B cell (primary cell): ENCODE measurements around the gene TRIO. TPM values are rescaled to one million over a fixed set of nuclear protein-coding genes. Genes with fewer than 3 reads are reported as not detected.

Experiments
- ATAC-seq: fragments of 200-7000 bp; cut with Tn5 transposase; one replicate; pipeline ENCODE4 v1.10.0; 2021; ENCODE audit warnings: low read depth, mild to moderate bottlenecking, moderate number of reproducible peaks, moderate library complexity
- CTCF ChIA-PET: fragments of 350-600 bp; sonication (Branson Sonifier 250); formaldehyde crosslinking; loops from one replicate; lab custom pipeline; 2021; ENCODE audit warnings: antibody characterized with exemption, inconsistent platforms; lab: Charles Lee
- POLR2A ChIA-PET: fragments of 350-600 bp; sonication (Branson Sonifier 250); formaldehyde crosslinking; loops from one replicate; lab custom pipeline; 2021; ENCODE audit warnings: antibody characterized with exemption; lab: Charles Lee
- DNase-seq: peaks from one replicate; pipeline ENCODE4 v3.0.0; 2013
- H2AFZ ChIP-seq: 2 replicates; pipeline ENCODE4 v1.6.1; 2012; ENCODE audit warnings: mild to moderate bottlenecking, low read depth, low read length; ENCODE audit not compliant: insufficient read depth, poor library complexity, severe bottlenecking
- H3K27ac ChIP-seq, 2 donors: 1 replicate in 1 of 2; 2 replicates in 1 of 2; pipeline ENCODE4 v1.5.1; 2012 to 2013; ENCODE audit warnings: low read length in 2 of 2, mild to moderate bottlenecking in 2 of 2, moderate library complexity in 1 of 2
- H3K27me3 ChIP-seq, 4 experiments: fragments of 200-600 bp in 1 of 4; sonication (generic) in 1 of 4; replicated peaks in 1 of 4; 1 replicate in 2 of 4; 2 replicates in 2 of 4; pipeline versions ENCODE4 v1.6.1 to v1.7.0; 2013 to 2016; ENCODE audit warnings: low read length in 3 of 4, mild to moderate bottlenecking in 2 of 4, mixed read lengths in 1 of 4, moderate library complexity in 1 of 4; ENCODE audit not compliant: insufficient read depth in 4 of 4, control insufficient read depth in 3 of 4; ENCODE audit errors: control extremely low read depth in 1 of 4
- H3K36me3 ChIP-seq, 2 experiments: replicated peaks in 1 of 2; 1 replicate in 1 of 2; 2 replicates in 1 of 2; pipeline versions ENCODE4 v1.6.1 to v1.7.1; 2013; ENCODE audit warnings: low read length in 1 of 2; ENCODE audit not compliant: insufficient read depth in 2 of 2, control insufficient read depth in 1 of 2; ENCODE audit errors: control extremely low read depth in 1 of 2, extremely low read depth in 1 of 2
- H3K4me1 ChIP-seq, 2 donors: fragments of 200-600 bp in 1 of 2; sonication (generic) in 1 of 2; 1 replicate in 1 of 2; 2 replicates in 1 of 2; pipeline versions ENCODE4 v1.5.1 to v1.6.1; 2013 to 2017; ENCODE audit warnings: low read length in 2 of 2; ENCODE audit not compliant: control insufficient read depth in 2 of 2, insufficient read depth in 2 of 2
- H3K4me2 ChIP-seq: replicated peaks from 2 replicates; pipeline ENCODE3; 2012; ENCODE audit warnings: mild to moderate bottlenecking, low read depth, low read length; ENCODE audit not compliant: poor library complexity, severe bottlenecking
- H3K4me3 ChIP-seq, 5 experiments: fragments of 200-600 bp in 1 of 5; sonication (generic) in 1 of 5; 1 replicate in 3 of 5; 2 replicates in 2 of 5; pipeline versions ENCODE4 v1.5.1 to v1.7.0; 2011 to 2016; ENCODE audit warnings: low read length in 4 of 5, mild to moderate bottlenecking in 4 of 5, low read depth in 2 of 5, control low read depth in 1 of 5, moderate library complexity in 1 of 5; ENCODE audit not compliant: insufficient read depth in 1 of 5; ENCODE audit errors: control extremely low read depth in 1 of 5, extremely low read depth in 1 of 5
- H3K79me2 ChIP-seq: fragments of 200-600 bp; sonication (generic); one replicate; pipeline ENCODE4 v1.6.0; 2016; ENCODE audit warnings: low read length; ENCODE audit not compliant: control insufficient read depth, insufficient read depth
- H3K9ac ChIP-seq: fragments of 200-600 bp; sonication (generic); 2 replicates; pipeline ENCODE4 v1.6.1; 2017; ENCODE audit warnings: mild to moderate bottlenecking, low read length, moderate library complexity
- H3K9me3 ChIP-seq, 3 donors: one replicate each; pipeline versions ENCODE4 v1.6.1 to v1.7.1; 2013; ENCODE audit warnings: low read length in 2 of 3; ENCODE audit not compliant: control insufficient read depth in 2 of 3, insufficient read depth in 1 of 3; ENCODE audit errors: control extremely low read depth in 1 of 3
- H4K20me1 ChIP-seq: 2 replicates; pipeline ENCODE4 v1.6.0; 2012; ENCODE audit warnings: mild to moderate bottlenecking, low read length; ENCODE audit not compliant: insufficient read depth, control insufficient read depth, poor library complexity, severe bottlenecking
- H3K27ac Mint-ChIP-seq: one replicate; pipeline ENCODE4 v1.8.0; 2021; ENCODE audit warnings: mixed read lengths
- H3K27me3 Mint-ChIP-seq: one replicate; pipeline ENCODE4 v1.8.0; 2021; ENCODE audit warnings: mixed read lengths
- H3K4me1 Mint-ChIP-seq: one replicate; pipeline ENCODE4 v1.8.0; 2021; ENCODE audit warnings: mixed read lengths
- H3K4me3 Mint-ChIP-seq: one replicate; pipeline ENCODE4 v1.8.0; 2021; ENCODE audit warnings: mixed read lengths
- H3K9me3 Mint-ChIP-seq: one replicate; pipeline ENCODE4 v1.8.0; 2022; ENCODE audit warnings: mixed read lengths; ENCODE audit not compliant: insufficient read depth
- CTCF ChIP-seq: fragments of 200-600 bp; IDR thresholded peaks from one replicate; pipeline ENCODE4 v1.8.0; 2022; ENCODE audit warnings: antibody characterized with exemption, mild to moderate bottlenecking
- EZH2 ChIP-seq: IDR thresholded peaks from 2 replicates; pipeline ENCODE4 v1.6.1; 2012; ENCODE audit warnings: borderline replicate concordance, low read depth, mild to moderate bottlenecking, moderate library complexity, low read length; ENCODE audit not compliant: insufficient read depth, poor library complexity, severe bottlenecking
- WGBS: methylation state at CpG from one replicate; pipeline ENCODE4 v1.1.5; 2013; ENCODE audit warnings: missing lambda C conversion rate; ENCODE audit not compliant: insufficient coverage; 5-methylcytosine and 5-hydroxymethylcytosine counted together
- intact Hi-C: fragments of 100-400 bp; cut with micrococcal nuclease; formaldehyde crosslinking; loops from one replicate; pipeline ENCODE4 v1.10.0; 2022
- polyA plus RNA-seq: library from polyadenylated mRNA; depleted of rRNA; stranded (reverse); fragments of >200 nt; gene quantifications from 2 replicates; pipeline ENCODE4 v1.2.3, GENCODE V29; 2012
- total RNA-seq, 2 donors: library from RNA; stranded (reverse); fragments of 120-200 nt in 1 of 2; gene quantifications; 1 replicate in 1 of 2; 2 replicates in 1 of 2; pipeline versions ENCODE4 v1.2.3 to v1.2.4, GENCODE V29; 2013 to 2022

Gene TRIO
- total and polyA plus RNA-seq, 2 donors (not counting 1 experiment from before 2014, with no cell fraction given) = 90.5 to 479 TPM

DNA sequence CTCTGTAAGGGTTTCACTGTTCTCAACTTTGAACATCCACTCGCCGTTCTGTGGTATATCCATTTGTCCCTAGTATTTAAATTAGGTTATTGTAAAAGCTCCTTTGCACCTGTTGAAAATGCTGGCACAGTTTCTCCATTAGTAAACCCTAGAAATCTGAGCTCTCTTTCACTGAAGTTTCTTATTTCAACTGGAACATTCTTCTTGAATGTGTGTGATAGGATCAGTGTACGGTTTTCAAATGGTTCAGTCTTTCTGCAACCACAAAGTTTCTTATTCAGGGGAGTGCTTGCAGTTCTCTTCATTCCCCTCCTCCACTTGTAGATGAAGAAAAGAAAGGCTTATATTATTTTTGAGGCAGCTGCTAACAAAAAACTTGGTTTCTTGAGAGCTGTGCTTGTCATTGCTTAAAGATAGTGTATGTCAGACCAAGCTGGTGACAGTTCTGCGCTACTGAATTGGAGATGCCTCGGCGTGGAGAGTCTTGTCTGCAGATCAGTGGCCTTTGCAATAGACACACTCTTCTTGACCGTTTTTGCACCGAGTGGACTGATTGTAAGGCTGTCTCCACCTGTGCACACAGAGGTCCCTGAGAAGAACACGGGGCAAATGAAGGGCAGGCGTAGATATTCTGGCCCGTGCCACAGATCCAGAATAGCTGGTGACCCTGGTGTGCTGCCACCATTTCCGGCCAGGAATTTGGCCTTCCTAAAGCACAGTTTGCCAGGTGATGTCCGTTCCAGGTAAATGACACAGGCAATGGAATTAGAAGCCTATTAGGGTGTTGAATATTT is 102.2 kb downstream of the TRIO start:
- peaks cover 75% of the 10 kb centered on the region for H4K20me1 ChIP-seq
- intact Hi-C loops = loop anchor here (5.0 to 10.0 kb wide), 2 partner anchors 88 to 419 kb away; partner anchors contain the start of gene OTULIN
- peaks cover 0 to 5% of the 10 kb centered on the region in 2 experiments for H3K36me3 ChIP-seq
- no peak overlapping the region for H3K9ac ChIP-seq
- ATAC-seq (no peak), DNase-seq (no peak)
- H3K79me2 ChIP-seq = peaks cover 87% of the 10 kb centered on the region
- no peak overlapping the region for H3K4me3 ChIP-seq
- H3K4me3 Mint-ChIP-seq = peak overlapping the region; percentile 37
- 97% methylated on average over 9 of the region's 13 CpGs for WGBS
- no peak overlapping the region for H3K4me2 ChIP-seq
- POLR2A ChIA-PET = interaction anchor here (1.4 kb wide), 1 partner anchor 28 kb away, joined by 3 read pairs; no protein-coding TSS in a partner anchor
- no peak overlapping the region for H2AFZ ChIP-seq
- H3K4me1 ChIP-seq = peaks cover 21 to 22% of the 10 kb centered on the region in 2 donors
- peaks cover 79% of the 10 kb centered on the region for H3K4me1 Mint-ChIP-seq
- H3K27ac Mint-ChIP-seq = peak overlapping the region; percentile 81
- CTCF ChIA-PET = interaction anchor here (0.9 to 2.0 kb wide), 4 partner anchors 13 to 25 kb away, joined by 3 to 6 read pairs (median 4); no protein-coding TSS in a partner anchor
- H3K9me3 ChIP-seq = no peaks in the 10 kb centered on the region
- H3K27me3 Mint-ChIP-seq = no peaks in the 10 kb centered on the region
- TF ChIP-seq EZH2 (no peak), CTCF (no peak)
- no peaks in the 10 kb centered on the region for H3K27me3 ChIP-seq
- H3K9me3 Mint-ChIP-seq = no peaks in the 10 kb centered on the region
- peak overlapping the region in 1 of 2 donors; percentile 32 for H3K27ac ChIP-seq
